Superior temporal gyrus (tissue), 1 donor: ENCODE results near the gene CPSF7.
"Not testable (repeated sequence)": the region's sequence is repeated elsewhere in the genome, so short reads cannot be mapped to it uniquely, and the experiment has no call there.

Source experiments
- DNase-seq: peaks from one replicate; pipeline ENCODE4 v3.0.0-alpha.2; 2016; ENCODE audit errors: extremely low spot score

CPSF7 gene

DNA sequence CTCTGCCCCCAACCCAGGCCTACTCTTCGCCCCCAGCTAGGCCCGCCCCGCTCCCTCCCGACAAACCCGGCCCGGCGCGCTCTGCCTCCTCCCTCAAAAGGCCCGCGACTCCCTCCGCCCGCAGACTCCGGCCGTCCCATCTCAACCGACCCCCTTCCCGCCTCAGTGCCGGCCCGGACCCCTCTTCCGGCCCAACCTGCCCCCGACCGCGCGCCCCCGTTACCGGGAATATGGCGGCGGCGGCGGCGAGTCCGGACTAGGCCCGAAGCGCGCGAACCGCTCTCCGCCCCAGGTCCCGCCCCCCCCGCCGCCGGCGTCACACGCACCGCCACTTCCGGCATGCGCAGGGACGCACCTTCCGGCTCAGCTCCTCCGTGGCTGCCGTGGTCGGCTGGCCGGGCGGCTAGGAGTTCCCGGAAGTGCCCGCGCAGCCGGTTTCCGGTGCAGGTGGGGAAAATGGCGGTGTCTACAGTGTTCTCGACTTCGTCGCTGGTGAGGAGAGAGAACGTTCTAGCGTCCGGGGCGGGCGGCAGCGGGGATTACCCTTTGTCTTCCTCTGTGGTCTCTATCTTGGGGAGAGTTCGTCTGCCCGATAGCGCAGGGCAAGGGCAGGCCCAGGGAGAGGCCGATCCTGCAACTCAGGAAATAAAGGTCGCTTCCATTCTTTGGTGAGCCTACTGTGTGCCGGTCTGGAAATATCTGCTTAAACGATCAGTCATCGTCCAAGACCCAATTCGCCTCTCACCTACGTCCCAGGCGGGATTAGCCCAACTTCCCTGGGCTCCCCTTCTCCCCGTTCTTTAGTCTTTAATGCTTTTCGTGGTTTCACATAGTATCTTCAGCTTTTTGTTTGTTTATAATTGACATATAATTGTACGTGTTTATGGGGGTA, at the start of gene CPSF7, which contains the start of gene SDHAF2:
TSS of gene CPSF7 (minus strand) at position 285 of the 892 bp plus-strand sequence. CDS start 740 bp downstream, outside the sequence.
TSS of gene SDHAF2 (plus strand) at position 434 of the 892 bp plus-strand sequence. CDS start at position 457, 23 bp downstream.
- peak; percentile 96 for DNase-seq

- DNase-seq = peak; percentile 35
Measured at GRCh38 chr11:61477727-61478148, 48.0 kb upstream of the CPSF7 start.

GRCh38 chr11:61477126-61477525, 47.4 kb upstream of the CPSF7 start:
- DNase-seq = no peak

- DNase-seq = no peak
Measured at GRCh38 chr11:61476371-61476770, 46.6 kb upstream of the CPSF7 start.

GRCh38 chr11:61475433-61475832, 45.7 kb upstream of the CPSF7 start:
- no peak for DNase-seq

DNA sequence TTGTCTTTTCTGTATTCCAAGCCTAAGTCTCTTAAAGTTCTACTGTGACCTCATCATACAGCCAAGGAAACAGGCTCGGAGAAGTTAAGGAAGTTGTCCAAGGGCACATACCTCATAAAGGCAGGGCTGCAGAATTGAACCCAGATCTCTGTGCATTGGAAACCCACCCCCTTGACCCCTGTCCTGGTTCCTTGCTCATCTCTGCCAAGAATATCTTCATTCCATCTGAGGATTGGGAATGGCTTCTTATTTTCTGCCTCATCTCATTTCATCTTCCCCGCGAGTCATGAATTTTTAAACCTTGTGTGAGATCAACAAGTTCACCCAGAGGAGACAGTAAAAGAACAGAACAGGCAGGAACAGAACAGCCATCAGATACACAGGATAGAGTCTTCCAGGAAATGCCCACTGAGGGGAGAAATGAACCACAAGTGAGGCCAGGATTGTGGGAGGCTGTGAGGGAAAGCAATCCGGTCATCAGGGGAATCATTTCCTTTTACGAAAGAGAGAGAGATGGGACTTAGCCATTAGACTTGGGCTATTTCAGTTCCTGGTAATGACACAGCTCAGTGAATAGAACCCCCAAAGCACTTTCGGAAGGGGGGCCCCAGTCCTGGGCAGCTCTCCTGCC, 44.4 kb upstream of the CPSF7 start:
- peak; percentile 4 for DNase-seq

DNA sequence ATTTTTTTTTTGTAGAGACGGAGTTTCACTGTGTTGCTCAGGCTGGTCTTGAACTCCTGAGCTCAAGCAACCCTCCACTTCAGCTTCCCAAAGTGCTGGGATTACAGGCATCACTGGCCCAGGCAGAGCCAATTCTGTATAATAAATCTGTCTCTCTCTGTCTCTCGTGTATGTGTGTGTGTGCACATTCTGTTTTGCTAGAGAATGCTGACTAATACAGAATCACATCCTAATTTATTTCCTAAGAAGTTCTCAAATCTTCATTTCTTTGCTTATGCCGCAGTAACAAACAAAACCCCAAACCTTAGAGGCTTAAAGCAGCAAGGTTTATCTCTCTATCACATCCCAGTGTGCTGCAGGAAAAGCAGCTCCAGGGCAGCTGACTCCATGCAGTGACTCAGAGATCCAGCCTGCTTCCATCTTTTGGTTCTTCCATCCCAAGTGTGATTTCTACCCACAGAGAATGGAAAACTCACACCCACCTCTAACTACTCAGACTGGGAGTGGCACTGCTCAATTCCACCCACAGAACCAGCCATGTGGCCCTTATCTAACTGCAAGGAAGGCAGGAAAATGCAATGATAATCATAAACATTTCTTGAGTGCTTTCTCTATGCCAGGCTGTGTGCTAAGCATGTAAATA, 43.7 kb upstream of the CPSF7 start:
- DNase-seq = peak; percentile 50

- DNase-seq = peak; percentile 22
Measured at GRCh38 chr11:61472868-61473267, 43.1 kb upstream of the CPSF7 start.

- DNase-seq = no peak
Measured at GRCh38 chr11:61472282-61472681, 42.5 kb upstream of the CPSF7 start.

DNA sequence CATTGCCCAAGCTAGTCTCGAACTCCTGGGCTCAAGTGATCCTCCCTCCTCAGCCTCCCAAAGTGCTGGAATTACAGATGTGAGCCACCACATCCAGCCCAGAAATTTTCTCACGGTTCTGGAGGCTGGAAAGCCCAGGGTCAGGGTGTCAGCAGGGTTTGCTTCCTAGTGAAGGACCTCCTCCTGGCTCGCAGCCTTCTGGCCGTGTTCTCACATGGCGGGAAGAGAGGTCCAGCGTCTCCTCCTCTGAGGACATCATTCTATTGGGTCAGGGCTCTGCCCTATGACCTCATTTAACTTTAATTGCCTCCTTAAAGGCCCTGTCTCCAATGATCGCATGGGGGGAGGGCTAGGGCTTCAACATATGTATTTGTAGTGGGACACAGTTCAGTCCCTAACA, 38.2 kb upstream of the CPSF7 start:
- DNase-seq = no peak

DNA sequence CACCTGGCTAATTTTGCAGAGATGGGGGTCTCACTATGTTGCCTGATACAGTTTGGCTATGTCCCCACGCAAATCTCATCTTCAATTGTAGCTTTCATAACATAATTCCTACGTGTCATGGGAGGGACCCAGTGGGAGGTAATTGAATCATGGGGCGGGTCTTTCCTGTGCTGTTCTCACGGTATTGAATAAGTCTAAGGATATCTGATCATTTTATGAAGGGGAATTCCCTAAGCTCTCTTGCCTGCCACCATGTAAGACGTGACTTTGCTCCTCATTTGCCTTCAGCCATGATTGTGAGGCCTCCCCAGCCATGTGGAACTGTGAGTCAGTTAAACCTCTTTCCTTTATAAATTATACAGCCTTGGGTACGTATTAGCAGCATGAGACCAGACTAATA, 37.8 kb upstream of the CPSF7 start:
- not testable (repeated sequence) for DNase-seq

GRCh38 chr11:61460986-61461385, 31.2 kb upstream of the CPSF7 start:
- no peak for DNase-seq

DNA sequence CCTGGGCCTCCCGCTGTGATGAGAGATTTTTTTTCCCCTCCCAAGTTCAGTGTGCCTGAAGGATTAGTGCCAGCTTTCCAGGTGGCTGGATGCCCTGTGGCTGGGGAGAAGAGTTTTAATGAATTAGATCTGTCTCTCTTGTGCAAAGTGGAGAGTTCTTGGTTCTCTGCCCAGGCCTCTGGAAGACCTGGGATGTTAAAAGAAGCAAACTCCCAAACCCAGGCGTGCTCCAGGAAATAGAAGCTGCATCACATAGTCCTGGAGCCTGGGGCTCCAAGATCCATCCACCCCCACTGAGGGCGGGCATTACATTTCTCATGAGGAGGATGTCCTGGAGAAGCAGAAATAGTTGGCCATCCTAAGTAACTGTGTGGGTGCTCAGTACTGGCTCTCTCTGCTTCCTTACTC, 30.7 kb upstream of the CPSF7 start:
- DNase-seq = no peak

DNA sequence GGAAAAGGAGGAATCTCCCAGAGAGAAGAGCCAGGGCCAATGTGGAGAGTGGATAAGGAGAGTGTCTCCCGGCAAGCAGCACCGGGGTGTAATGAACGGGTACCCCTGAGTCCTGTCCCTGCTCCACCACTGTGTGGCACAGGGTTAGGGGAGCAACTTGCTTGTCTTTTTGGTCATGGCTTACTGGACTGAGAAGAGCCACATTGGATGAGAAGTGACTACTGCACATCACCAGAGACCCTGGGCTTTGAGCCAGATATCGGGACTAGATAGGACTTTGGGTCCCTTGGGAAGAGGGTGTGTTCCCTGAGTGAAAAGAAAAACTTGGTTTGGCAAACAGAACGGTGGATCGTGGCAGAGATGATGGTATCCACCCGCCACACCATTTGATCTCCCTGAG, 24.7 kb upstream of the CPSF7 start:
- no peak for DNase-seq

- no peak for DNase-seq
Measured at GRCh38 chr11:61453695-61454094, 23.9 kb upstream of the CPSF7 start.

- DNase-seq = no peak
Measured at GRCh38 chr11:61452825-61453224, 23.1 kb upstream of the CPSF7 start.

GRCh38 chr11:61448552-61448927, 18.8 kb upstream of the CPSF7 start:
- peak; percentile 21 for DNase-seq

DNA sequence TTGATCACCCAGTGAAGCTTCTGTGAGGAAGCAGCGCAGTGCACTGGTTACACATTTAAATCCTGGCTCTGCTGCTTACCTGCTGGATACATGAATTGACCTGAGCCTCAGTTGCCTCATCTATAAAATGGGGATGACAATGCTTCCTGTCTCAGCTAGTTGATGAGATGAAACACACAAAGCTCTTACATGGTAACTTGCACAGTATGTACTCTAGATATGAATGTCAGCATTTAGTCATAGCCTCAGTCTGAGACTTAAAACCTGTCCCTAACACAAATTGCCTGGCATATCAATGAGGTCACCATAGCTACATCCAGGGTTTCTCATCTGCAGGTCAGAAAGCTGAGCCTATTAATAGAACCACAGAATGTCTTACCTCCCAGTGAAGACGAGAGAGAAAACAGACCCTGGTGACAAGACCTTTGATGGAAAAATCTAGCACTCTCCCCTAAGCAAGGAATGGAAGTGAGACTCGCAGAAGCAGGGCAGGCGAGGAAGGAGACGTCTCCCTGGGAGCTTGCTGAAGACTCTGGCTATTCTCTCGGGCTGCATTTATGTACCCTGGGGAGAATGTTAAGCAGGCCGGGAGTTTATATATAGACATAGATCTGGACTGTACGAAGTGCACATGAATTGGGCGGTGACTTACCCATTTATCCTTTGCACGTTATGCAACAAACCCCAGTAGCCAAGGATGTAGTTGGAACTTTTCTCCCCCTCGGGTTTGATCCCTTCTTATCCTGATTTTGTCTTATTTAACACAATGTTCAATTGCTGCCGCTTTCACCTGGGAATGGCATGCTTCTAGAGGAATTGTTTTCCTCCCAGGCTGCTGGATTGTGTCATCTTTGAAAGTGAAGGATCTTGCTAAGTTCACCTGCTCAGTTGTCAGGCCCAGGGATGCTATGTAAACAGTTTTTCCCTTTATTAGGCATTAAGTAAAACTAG, 18.1 kb upstream of the CPSF7 start:
- DNase-seq = peak; percentile 70

DNA sequence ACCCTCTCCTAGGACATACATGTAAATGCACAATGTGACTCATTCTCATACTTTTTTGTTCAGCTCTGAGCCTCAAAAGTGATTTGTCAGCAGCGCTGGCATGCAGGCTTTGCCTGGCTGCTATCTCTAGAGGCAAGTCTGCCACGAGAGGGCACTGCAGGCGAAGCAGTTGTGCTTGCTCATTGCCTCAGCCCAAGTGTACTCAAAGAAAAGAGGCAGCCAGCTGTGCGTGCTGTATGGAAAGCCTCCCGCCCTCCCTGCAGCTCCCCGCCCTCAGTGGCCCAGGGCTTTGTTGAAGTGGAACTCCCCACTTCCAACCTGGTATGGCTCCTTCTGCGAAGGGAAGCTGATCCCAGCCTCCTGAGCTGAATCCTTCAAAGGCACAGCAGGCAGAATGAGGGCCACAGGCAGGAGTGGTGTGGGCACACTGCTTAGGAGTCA, 16.5 kb upstream of the CPSF7 start:
- peak; percentile 96 for DNase-seq

DNA sequence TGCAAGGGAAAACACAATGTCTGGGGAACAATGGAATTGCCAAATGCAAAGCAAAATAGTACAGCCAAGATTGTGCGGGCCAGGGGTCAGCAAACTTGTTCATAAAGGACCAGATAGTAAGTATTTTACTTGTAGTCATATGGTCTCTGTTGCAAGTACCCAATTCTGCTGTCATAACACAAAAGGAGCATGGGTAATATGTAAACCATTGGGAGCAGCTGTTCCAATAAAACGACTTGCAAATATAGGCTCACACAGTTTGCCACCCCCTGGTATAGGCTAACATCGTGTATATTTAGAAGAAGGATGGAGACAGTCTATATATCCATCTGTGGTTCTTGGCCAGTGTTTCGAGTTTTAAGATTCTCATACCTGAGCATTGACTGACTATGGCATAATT, 15.7 kb upstream of the CPSF7 start:
- peak; percentile 33 for DNase-seq

- DNase-seq = no peak
Measured at GRCh38 chr11:61442616-61443015, 12.8 kb upstream of the CPSF7 start.
